PC-3 (cell line): ENCODE data around the gene DDX24. TPM values are rescaled to one million over a fixed set of nuclear protein-coding genes. Genes with fewer than 3 reads are reported as not detected.

Experiments
- ATAC-seq: fragments of 200-7000 bp; cut with Tn5 transposase; 2 replicates; pipeline ENCODE4 v1.9.1; 2020; ENCODE audit warnings: mild to moderate bottlenecking, moderate library complexity
- BruUV-seq: library from RNA; stranded (reverse); fragments of 400-500 nt; replicated peaks from 2 replicates; lab custom pipeline; 2021; lab: Mats Ljungman, UMichigan
- CTCF ChIA-PET: fragments of 300-600 bp; sonication (Branson Sonifier 250); formaldehyde crosslinking; loops from one replicate; lab custom pipeline; 2022; ENCODE audit warnings: antibody characterized with exemption; lab: Charles Lee
- POLR2A ChIA-PET: fragments of 300-600 bp; sonication (Branson Sonifier 250); formaldehyde crosslinking; loops from one replicate; lab custom pipeline; 2022; ENCODE audit warnings: antibody characterized with exemption; ENCODE audit not compliant: unreplicated experiment; lab: Charles Lee
- DNase-seq: peaks from one replicate; pipeline ENCODE4 v3.0.0-alpha.2; 2015
- H2AFZ ChIP-seq: fragments of 300-600 bp; sonication (generic); 2 replicates; pipeline ENCODE4 v1.6.0; 2016; ENCODE audit warnings: antibody characterized with exemption, low read length
- H3F3A ChIP-seq: fragments of 300-600 bp; sonication (generic); one replicate; pipeline ENCODE4 v1.6.0; 2017; ENCODE audit warnings: antibody characterized with exemption, low read length, control low read depth, mild to moderate bottlenecking; ENCODE audit not compliant: unreplicated experiment
- H3K27ac ChIP-seq: fragments of 300-600 bp; sonication (generic); 2 replicates; pipeline ENCODE4 v1.5.1; 2016; ENCODE audit warnings: mild to moderate bottlenecking, low read length
- H3K27me3 ChIP-seq: fragments of 300-600 bp; sonication (generic); 2 replicates; pipeline ENCODE4 v1.6.1; 2016; ENCODE audit warnings: low read length, mixed read lengths
- H3K36me3 ChIP-seq: fragments of 300-600 bp; sonication (generic); 2 replicates; pipeline ENCODE4 v1.6.1; 2016; ENCODE audit warnings: low read depth, mixed run types, low read length, mixed read lengths
- H3K4me1 ChIP-seq: fragments of 300-600 bp; sonication (generic); 2 replicates; pipeline ENCODE4 v1.5.1; 2016; ENCODE audit warnings: low read length; ENCODE audit not compliant: insufficient read depth
- H3K4me2 ChIP-seq: fragments of 300-600 bp; sonication (generic); 2 replicates; pipeline ENCODE4 v1.6.0; 2016; ENCODE audit warnings: low read length
- H3K4me3 ChIP-seq: fragments of 300-600 bp; sonication (generic); 2 replicates; pipeline ENCODE4 v1.5.1; 2016; ENCODE audit warnings: mild to moderate bottlenecking, low read length, mixed read lengths
- H3K79me2 ChIP-seq: fragments of 300-600 bp; sonication (generic); 2 replicates; pipeline ENCODE4 v1.6.1; 2017; ENCODE audit warnings: low read length, mixed read lengths
- H3K9ac ChIP-seq: fragments of 300-600 bp; sonication (generic); 2 replicates; pipeline ENCODE4 v1.6.0; 2016; ENCODE audit warnings: mild to moderate bottlenecking, low read length
- H3K9me2 ChIP-seq: fragments of 300-600 bp; sonication (generic); replicated peaks from 2 replicates; pipeline ENCODE4 v1.6.1; 2016; ENCODE audit warnings: mixed run types, low read length, mixed read lengths
- H3K9me3 ChIP-seq: fragments of 300-600 bp; sonication (generic); 2 replicates; pipeline ENCODE4 v1.6.1; 2016; ENCODE audit warnings: low read length, mixed read lengths
- H4K20me1 ChIP-seq: fragments of 300-600 bp; sonication (generic); 2 replicates; pipeline ENCODE4 v1.6.1; 2016; ENCODE audit warnings: low read length, mixed read lengths
- CTCF ChIP-seq: fragments of 300-600 bp; sonication (generic); conservative IDR thresholded peaks from 2 replicates; pipeline ENCODE4 v1.5.1; 2017; ENCODE audit warnings: antibody characterized with exemption, low read depth, mild to moderate bottlenecking, low read length
- EZH2 ChIP-seq: fragments of 300-600 bp; sonication (generic); IDR thresholded peaks from one replicate; pipeline ENCODE4 v1.6.1; 2017; ENCODE audit warnings: antibody characterized with exemption, mild to moderate bottlenecking, low read length; ENCODE audit not compliant: unreplicated experiment
- EZH2phosphoT487 ChIP-seq: fragments of 300-600 bp; sonication (generic); IDR thresholded peaks from 2 replicates; pipeline ENCODE4 v1.6.1; 2018; ENCODE audit warnings: mild to moderate bottlenecking, antibody characterized with exemption, low read length, borderline replicate concordance
- intact Hi-C: fragments of 100-400 bp; cut with micrococcal nuclease; formaldehyde crosslinking; loops from 2 replicates; pipeline ENCODE4 v1.9.0; 2023
- total RNA-seq: library from RNA; depleted of rRNA; stranded (reverse); fragments of >200 nt; gene quantifications from 2 replicates; pipeline ENCODE4 v1.2.3, GENCODE V29; 2014

Gene DDX24
- total RNA-seq, 1 experiment from 2014 or later, result 120 TPM

GRCh38 chr14:94048691-94049624 is 32.0 kb downstream of the DDX24 start:
- Histone ChIP-seq H3K27me3 (no peaks in the 10 kb centered on the region), H3K79me2 (no peaks in the 10 kb centered on the region), H3K4me2 (no peak overlapping the region), H3K9me3 (no peaks in the 10 kb centered on the region), H3K9me2 (no peaks in the 10 kb centered on the region), H3K36me3 (peaks cover 65% of the 10 kb centered on the region), H3K27ac (no peak overlapping the region), H3K4me3 (no peak overlapping the region), H4K20me1 (peaks cover 4% of the 10 kb centered on the region; the same call in 1 of the 2 replicates), H3K9ac (no peak overlapping the region), H2AFZ (no peak overlapping the region), H3F3A (no peaks in the 10 kb centered on the region), H3K4me1 (no peaks in the 10 kb centered on the region)
- ChIA-PET CTCF (no interaction called here), POLR2A (no interaction called here)
- no TSS peak for BruUV-seq
- intact Hi-C loops, result no loop called here
- no peak for ATAC-seq
- TF ChIP-seq CTCF (no peak), EZH2phosphoT487 (no peak), EZH2 (no peak)
- DNase-seq, result no peak

- H3F3A ChIP-seq, result no peaks in the 10 kb centered on the region
- no peak overlapping the region for H2AFZ ChIP-seq
- BruUV-seq, result no TSS peak
- no peak for ATAC-seq
- peaks cover 2% of the 10 kb centered on the region; the same call in 1 of the 2 replicates for H4K20me1 ChIP-seq
- H3K4me1 ChIP-seq, result no peaks in the 10 kb centered on the region
- intact Hi-C loops, result no loop called here
- no peak overlapping the region for H3K9ac ChIP-seq
- H3K4me2 ChIP-seq, result no peak overlapping the region
- DNase-seq, result no peak
- no peaks in the 10 kb centered on the region for H3K79me2 ChIP-seq
- H3K27me3 ChIP-seq, result no peaks in the 10 kb centered on the region
- no peak overlapping the region for H3K27ac ChIP-seq
- H3K4me3 ChIP-seq, result no peak overlapping the region
- CTCF ChIA-PET, result no interaction called here
- POLR2A ChIA-PET, result no interaction called here
- no peaks in the 10 kb centered on the region for H3K9me2 ChIP-seq
- H3K9me3 ChIP-seq, result no peaks in the 10 kb centered on the region
- TF ChIP-seq EZH2phosphoT487, result no peak
- no peak for TF ChIP-seq CTCF
- no peak for TF ChIP-seq EZH2
- H3K36me3 ChIP-seq, result peaks cover 59% of the 10 kb centered on the region
Observed at GRCh38 chr14:94047581-94047980, 33.4 kb downstream of the DDX24 start.

DNA sequence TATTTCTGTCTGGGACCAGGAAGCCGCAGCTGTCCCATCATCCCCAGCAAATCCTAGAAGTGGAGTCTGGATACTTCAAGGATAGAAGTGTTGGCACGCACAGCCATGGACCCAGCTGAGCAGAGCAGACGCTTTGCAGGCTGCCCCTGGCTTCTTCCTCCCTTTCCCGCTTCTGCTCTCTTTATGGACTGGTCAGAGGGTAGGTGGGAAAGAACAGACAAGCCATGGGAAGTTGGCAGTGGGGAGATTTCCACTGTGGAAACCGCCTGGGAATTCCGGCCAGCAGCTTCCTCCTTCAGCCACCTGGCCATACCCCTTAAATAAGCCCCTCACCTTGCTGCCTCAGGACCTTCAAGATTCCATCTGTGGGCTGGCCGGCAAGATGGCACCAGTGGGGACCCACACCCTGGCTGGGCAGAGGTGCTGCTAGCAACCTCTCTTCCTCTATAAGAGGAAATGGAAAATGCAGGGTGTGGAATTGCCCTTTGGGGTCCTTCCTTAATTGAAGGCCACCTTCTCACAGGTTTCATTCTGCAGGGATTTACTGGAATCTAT is 34.2 kb downstream of the DDX24 start:
- CTCF ChIA-PET, result no interaction called here

More for the DNA sequence above, 34.2 kb downstream of the DDX24 start:
- no peaks in the 10 kb centered on the region for H3F3A ChIP-seq
- DNase-seq (no peak), ATAC-seq (no peak)
- no peaks in the 10 kb centered on the region for H4K20me1 ChIP-seq
- H3K36me3 ChIP-seq, result peaks cover 55% of the 10 kb centered on the region; the same call in 1 of the 2 replicates
- no peaks in the 10 kb centered on the region for H3K9me3 ChIP-seq
- no peaks in the 10 kb centered on the region for H3K9me2 ChIP-seq
- H3K27ac ChIP-seq, result no peak overlapping the region
- H3K79me2 ChIP-seq, result no peaks in the 10 kb centered on the region
- intact Hi-C loops, result no loop called here
- no peaks in the 10 kb centered on the region for H3K27me3 ChIP-seq
- POLR2A ChIA-PET, result no interaction called here
- no peak overlapping the region for H3K4me2 ChIP-seq
- H2AFZ ChIP-seq, result no peak overlapping the region
- BruUV-seq, result no TSS peak
- no peak overlapping the region for H3K9ac ChIP-seq
- H3K4me1 ChIP-seq, result no peaks in the 10 kb centered on the region
- no peak overlapping the region for H3K4me3 ChIP-seq
- no peak for TF ChIP-seq EZH2phosphoT487
- no peak for TF ChIP-seq EZH2
- TF ChIP-seq CTCF, result no peak
